Panc1 (cell line): ENCODE data around the gene BARD1. TPM values are rescaled to one million over a fixed set of nuclear protein-coding genes. Genes with fewer than 3 reads are reported as not detected.
"Not testable (repeated sequence)": the region's sequence is repeated elsewhere in the genome, so short reads cannot be mapped to it uniquely, and the experiment has no call there.

Experiments
- ATAC-seq: fragments of 200-7000 bp; cut with Tn5 transposase; 2 replicates; pipeline ENCODE4 v1.9.1; 2020; ENCODE audit warnings: mild to moderate bottlenecking, moderate library complexity
- BruUV-seq: library from RNA; stranded (reverse); fragments of 400-500 nt; replicated peaks from 2 replicates; lab custom pipeline; 2021; lab: Mats Ljungman, UMichigan
- CTCF ChIA-PET: fragments of 300-600 bp; sonication (Branson Sonifier 250); formaldehyde crosslinking; loops from one replicate; lab custom pipeline; 2022; ENCODE audit warnings: antibody characterized with exemption; lab: Charles Lee
- POLR2A ChIA-PET: fragments of 300-600 bp; sonication (Branson Sonifier 250); formaldehyde crosslinking; loops from one replicate; lab custom pipeline; 2022; ENCODE audit warnings: antibody characterized with exemption; lab: Charles Lee
- DNase-seq: peaks from one replicate; pipeline ENCODE4 v3.0.0-alpha.2; 2010; ENCODE audit warnings: low read depth, low spot score
- H3K27ac ChIP-seq: 2 replicates; pipeline ENCODE4 v1.5.1; 2011; ENCODE audit warnings: mild to moderate bottlenecking, low read length, inconsistent platforms
- H3K27me3 ChIP-seq: fragments of 200-500 bp; sonication (Bioruptor generic); 2 replicates; pipeline ENCODE4 v1.6.0; 2014; ENCODE audit warnings: low read length, inconsistent platforms; ENCODE audit not compliant: control insufficient read depth, insufficient read depth
- H3K36me3 ChIP-seq: fragments of 200-500 bp; sonication (Bioruptor generic); 2 replicates; pipeline ENCODE4 v1.5.1; 2014; ENCODE audit warnings: inconsistent platforms, mild to moderate bottlenecking, low read length, moderate library complexity; ENCODE audit not compliant: control insufficient read depth, insufficient read depth
- H3K4me1 ChIP-seq: 2 replicates; pipeline ENCODE4 v1.5.1; 2011; ENCODE audit warnings: inconsistent platforms, mild to moderate bottlenecking, low read length, moderate library complexity; ENCODE audit not compliant: control insufficient read depth, insufficient read depth
- H3K4me3 ChIP-seq, 2 experiments: 2 replicates each; pipeline ENCODE4 v1.5.1; 2011 to 2012; ENCODE audit warnings: low read depth in 2 of 2, low read length in 2 of 2, mild to moderate bottlenecking in 2 of 2, inconsistent platforms in 1 of 2, moderate library complexity in 1 of 2
- H3K9me3 ChIP-seq: fragments of 200-500 bp; sonication (Bioruptor generic); 2 replicates; pipeline ENCODE4 v1.5.1; 2014; ENCODE audit warnings: low read depth, mild to moderate bottlenecking, inconsistent platforms, low read length, moderate library complexity; ENCODE audit not compliant: control insufficient read depth, insufficient read depth
- POLR2AphosphoS5 ChIP-seq: IDR thresholded peaks from 2 replicates; pipeline ENCODE4 v1.6.1; 2012; ENCODE audit warnings: mild to moderate bottlenecking, low read depth, low read length, moderate library complexity
- SIN3A ChIP-seq: IDR thresholded peaks from 2 replicates; pipeline ENCODE4 v1.6.1; 2012; ENCODE audit warnings: low read depth, mild to moderate bottlenecking, low read length, moderate library complexity, borderline replicate concordance; ENCODE audit not compliant: insufficient read depth
- TCF7L2 ChIP-seq: IDR thresholded peaks from 2 replicates; pipeline ENCODE4 v1.6.1; 2011; ENCODE audit warnings: mild to moderate bottlenecking, low read depth, low read length, inconsistent platforms
- in situ Hi-C: cut with HindIII; loops from 2 replicates; pipeline ENCODE4 v1.10.0; 2016; ENCODE audit warnings: low sequenced_read_pairs, low pct_unique_long_range_greater_than_20kb
- intact Hi-C: fragments of 100-400 bp; cut with micrococcal nuclease; formaldehyde crosslinking; loops from one replicate; pipeline ENCODE4 v1.10.0; 2022; ENCODE audit not compliant: unreplicated experiment
- total RNA-seq: library from RNA; stranded (reverse); gene quantifications from one replicate; pipeline ENCODE4 v1.2.1, GENCODE V29; 2021; ENCODE audit not compliant: unreplicated experiment
- TF ChIP-seq, protein P1 (sequence below): fragments of 450-650 bp; IDR thresholded peaks from 2 replicates; pipeline ENCODE4 v1.5.1; 2017; ENCODE audit warnings: mild to moderate bottlenecking
- TF ChIP-seq, protein P2 (sequence below), 2 experiments: IDR thresholded peaks; 2 replicates each; pipeline ENCODE4 v1.6.1; 2011 to 2012; ENCODE audit warnings: low read depth in 2 of 2, control low read depth in 1 of 2, low read length in 1 of 2, mild to moderate bottlenecking in 1 of 2, moderate library complexity in 1 of 2; ENCODE audit not compliant: insufficient read depth in 1 of 2

Gene BARD1
- total RNA-seq, 1 experiment from 2014 or later: 22.2 TPM

DNA sequence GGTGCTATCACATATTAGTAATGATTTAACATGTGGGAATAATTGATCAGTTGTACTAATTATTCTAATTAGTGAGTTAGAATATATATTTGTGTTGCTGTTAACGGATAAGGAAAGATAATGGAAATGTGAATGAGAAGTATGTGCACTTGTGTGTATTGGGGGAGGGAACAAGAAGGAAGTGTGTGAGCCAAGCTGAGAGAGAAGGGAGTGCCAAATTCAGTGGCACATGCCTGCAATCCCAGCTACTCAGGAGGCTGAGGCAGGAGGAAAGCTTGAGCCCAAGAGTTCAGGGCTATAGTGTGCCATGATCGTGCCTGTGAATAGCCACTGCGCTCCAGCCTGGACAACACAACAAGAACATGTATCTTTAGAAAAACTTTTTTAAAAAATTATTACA, 9.3 kb downstream of the BARD1 start:
- in situ Hi-C loops (no loop called here), intact Hi-C loops (no loop called here)
- Histone ChIP-seq H3K4me1 (no peaks in the 10 kb centered on the region), H3K27ac (no peak overlapping the region), H3K36me3 (no peaks in the 10 kb centered on the region), H3K4me3 (no peak overlapping the region), H3K27me3 (no peaks in the 10 kb centered on the region), H3K9me3 (no peaks in the 10 kb centered on the region)
- BruUV-seq: no TSS peak
- TF ChIP-seq TCF7L2 (no peak), POLR2AphosphoS5 (no peak), SIN3A (no peak)
- TF ChIP-seq, protein P1, sequence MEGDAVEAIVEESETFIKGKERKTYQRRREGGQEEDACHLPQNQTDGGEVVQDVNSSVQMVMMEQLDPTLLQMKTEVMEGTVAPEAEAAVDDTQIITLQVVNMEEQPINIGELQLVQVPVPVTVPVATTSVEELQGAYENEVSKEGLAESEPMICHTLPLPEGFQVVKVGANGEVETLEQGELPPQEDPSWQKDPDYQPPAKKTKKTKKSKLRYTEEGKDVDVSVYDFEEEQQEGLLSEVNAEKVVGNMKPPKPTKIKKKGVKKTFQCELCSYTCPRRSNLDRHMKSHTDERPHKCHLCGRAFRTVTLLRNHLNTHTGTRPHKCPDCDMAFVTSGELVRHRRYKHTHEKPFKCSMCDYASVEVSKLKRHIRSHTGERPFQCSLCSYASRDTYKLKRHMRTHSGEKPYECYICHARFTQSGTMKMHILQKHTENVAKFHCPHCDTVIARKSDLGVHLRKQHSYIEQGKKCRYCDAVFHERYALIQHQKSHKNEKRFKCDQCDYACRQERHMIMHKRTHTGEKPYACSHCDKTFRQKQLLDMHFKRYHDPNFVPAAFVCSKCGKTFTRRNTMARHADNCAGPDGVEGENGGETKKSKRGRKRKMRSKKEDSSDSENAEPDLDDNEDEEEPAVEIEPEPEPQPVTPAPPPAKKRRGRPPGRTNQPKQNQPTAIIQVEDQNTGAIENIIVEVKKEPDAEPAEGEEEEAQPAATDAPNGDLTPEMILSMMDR: no peak
- TF ChIP-seq, protein P2, sequence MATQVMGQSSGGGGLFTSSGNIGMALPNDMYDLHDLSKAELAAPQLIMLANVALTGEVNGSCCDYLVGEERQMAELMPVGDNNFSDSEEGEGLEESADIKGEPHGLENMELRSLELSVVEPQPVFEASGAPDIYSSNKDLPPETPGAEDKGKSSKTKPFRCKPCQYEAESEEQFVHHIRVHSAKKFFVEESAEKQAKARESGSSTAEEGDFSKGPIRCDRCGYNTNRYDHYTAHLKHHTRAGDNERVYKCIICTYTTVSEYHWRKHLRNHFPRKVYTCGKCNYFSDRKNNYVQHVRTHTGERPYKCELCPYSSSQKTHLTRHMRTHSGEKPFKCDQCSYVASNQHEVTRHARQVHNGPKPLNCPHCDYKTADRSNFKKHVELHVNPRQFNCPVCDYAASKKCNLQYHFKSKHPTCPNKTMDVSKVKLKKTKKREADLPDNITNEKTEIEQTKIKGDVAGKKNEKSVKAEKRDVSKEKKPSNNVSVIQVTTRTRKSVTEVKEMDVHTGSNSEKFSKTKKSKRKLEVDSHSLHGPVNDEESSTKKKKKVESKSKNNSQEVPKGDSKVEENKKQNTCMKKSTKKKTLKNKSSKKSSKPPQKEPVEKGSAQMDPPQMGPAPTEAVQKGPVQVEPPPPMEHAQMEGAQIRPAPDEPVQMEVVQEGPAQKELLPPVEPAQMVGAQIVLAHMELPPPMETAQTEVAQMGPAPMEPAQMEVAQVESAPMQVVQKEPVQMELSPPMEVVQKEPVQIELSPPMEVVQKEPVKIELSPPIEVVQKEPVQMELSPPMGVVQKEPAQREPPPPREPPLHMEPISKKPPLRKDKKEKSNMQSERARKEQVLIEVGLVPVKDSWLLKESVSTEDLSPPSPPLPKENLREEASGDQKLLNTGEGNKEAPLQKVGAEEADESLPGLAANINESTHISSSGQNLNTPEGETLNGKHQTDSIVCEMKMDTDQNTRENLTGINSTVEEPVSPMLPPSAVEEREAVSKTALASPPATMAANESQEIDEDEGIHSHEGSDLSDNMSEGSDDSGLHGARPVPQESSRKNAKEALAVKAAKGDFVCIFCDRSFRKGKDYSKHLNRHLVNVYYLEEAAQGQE (IDR thresholded peaks at IDR 0.05; ENCODE audit: insufficient read depth in 1 of 2, low read depth in 2 of 2, low read length in 1 of 2): no peak
- POLR2A ChIA-PET: no interaction called here
- ATAC-seq: no peak
- no peak for DNase-seq
- CTCF ChIA-PET: no interaction called here

DNA sequence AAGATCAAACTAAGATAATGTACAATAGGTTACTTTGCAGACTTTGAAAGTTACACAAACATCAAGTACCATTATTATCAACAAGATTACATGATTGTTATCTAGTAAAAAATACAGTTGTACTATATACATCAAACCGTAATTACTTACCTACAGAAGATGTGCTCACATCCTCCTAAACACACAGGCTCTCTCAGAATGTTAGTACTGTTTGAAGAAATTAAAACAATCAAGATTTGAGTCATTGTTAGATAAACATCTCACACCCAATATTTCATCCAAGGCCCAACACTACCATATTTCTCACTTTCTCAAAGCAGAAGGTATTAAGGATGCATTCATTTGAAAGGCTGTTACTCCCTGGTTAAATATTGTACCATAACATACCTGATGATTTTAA, 12.6 kb downstream of the BARD1 start:
- Histone ChIP-seq H3K27me3 (no peaks in the 10 kb centered on the region), H3K36me3 (peaks cover under 1% of the 10 kb centered on the region; the same call in 1 of the 2 replicates), H3K27ac (no peak overlapping the region), H3K4me1 (no peaks in the 10 kb centered on the region), H3K9me3 (no peaks in the 10 kb centered on the region), H3K4me3 (no peak overlapping the region)
- in situ Hi-C loops: no loop called here
- ChIA-PET CTCF (no interaction called here), POLR2A (no interaction called here)
- DNase-seq (no peak), ATAC-seq (no peak)
- TF ChIP-seq, protein P1: no peak
- TF ChIP-seq, protein P2 (IDR thresholded peaks at IDR 0.05; ENCODE audit: insufficient read depth in 1 of 2, low read depth in 2 of 2, low read length in 1 of 2): no peak
- TF ChIP-seq POLR2AphosphoS5 (no peak), TCF7L2 (no peak), SIN3A (no peak)
- no TSS peak for BruUV-seq
- intact Hi-C loops: no loop called here

GRCh38 chr2:214783181-214783580, 26.3 kb downstream of the BARD1 start:
- CTCF ChIA-PET, H3K27ac ChIP-seq, ATAC-seq, DNase-seq, H3K36me3 ChIP-seq, H3K4me1 ChIP-seq, H3K9me3 ChIP-seq, H3K27me3 ChIP-seq, BruUV-seq, POLR2A ChIA-PET, in situ Hi-C loops, H3K4me3 ChIP-seq, intact Hi-C loops: not testable (repeated sequence)
